Measurements from ENCODE around the gene PEX13. TPM values are rescaled to one million over a fixed set of nuclear protein-coding genes. Genes with fewer than 3 reads are reported as not detected.
"Not testable (repeated sequence)": the region's sequence is repeated elsewhere in the genome, so short reads cannot be mapped to it uniquely, and the experiment has no call there.

PEX13 gene
- polyA plus RNA-seq, 3 donors from 2014 or later = 9.1 to 16.3 (median 9.7) TPM

- DNase-seq = no peak
- Mint-ChIP-seq H3K27ac (peak overlapping the region in 5 of 6 donors; percentile 69 to 98 (median 96)), H3K4me3 (peak overlapping the region; percentile 96 to 99 (median 99)), H3K9me3 (no peaks in the 10 kb centered on the region), H3K36me3 (peaks cover 0 to 3% (median 2%) of the 10 kb centered on the region in 3 donors), H3K4me1 (peaks cover 38 to 53% of the 10 kb centered on the region in 2 donors), H3K27me3 (ENCODE audit: low read depth in 3 of 3) (peaks cover 2 to 9% (median 4%) of the 10 kb centered on the region in 3 donors)
Observed at GRCh38 chr2:61015976-61016375, 1.5 kb upstream of the PEX13 start.

GRCh38 chr2:61016392-61017002, 1.0 kb upstream of the PEX13 start:
- Mint-ChIP-seq H3K27me3 (ENCODE audit: low read depth in 3 of 3) (peaks cover 2 to 9% (median 4%) of the 10 kb centered on the region in 3 donors), H3K4me1 (peaks cover 39 to 56% of the 10 kb centered on the region in 2 donors), H3K4me3 (peak overlapping the region; percentile 96 to 99 (median 99)), H3K9me3 (no peaks in the 10 kb centered on the region), H3K27ac (peak overlapping the region; percentile 86 to 98 (median 94)), H3K36me3 (peaks cover 0 to 4% (median 3%) of the 10 kb centered on the region in 3 donors)
- no peak for DNase-seq

- peaks cover 43 to 62% of the 10 kb centered on the region in 2 donors for H3K4me1 Mint-ChIP-seq
- H3K27ac Mint-ChIP-seq = peak overlapping the region; percentile 86 to 98 (median 94)
Observed at GRCh38 chr2:61017003-61017555, 441 bp upstream of the PEX13 start.

GRCh38 chr2:61018318-61018755, 817 bp downstream of the PEX13 start:
- H3K4me1 Mint-ChIP-seq = peaks cover 45 to 71% of the 10 kb centered on the region in 2 donors
- DNase-seq = peak in 1 of 3 donors; percentile 9
- H3K27ac Mint-ChIP-seq = peak overlapping the region; percentile 86 to 98 (median 94)
- no peaks in the 10 kb centered on the region for H3K9me3 Mint-ChIP-seq
- peak overlapping the region; percentile 96 to 99 (median 99) for H3K4me3 Mint-ChIP-seq
- H3K27me3 Mint-ChIP-seq (ENCODE audit: low read depth in 3 of 3) = peaks cover 2 to 9% (median 4%) of the 10 kb centered on the region in 3 donors
- peaks cover 0 to 17% (median 12%) of the 10 kb centered on the region in 3 donors for H3K36me3 Mint-ChIP-seq

More at GRCh38 chr2:61017003-61017555, 441 bp upstream of the PEX13 start:
- H3K36me3 Mint-ChIP-seq = peaks cover 0 to 10% (median 8%) of the 10 kb centered on the region in 3 donors
- no peaks in the 10 kb centered on the region for H3K9me3 Mint-ChIP-seq
- DNase-seq = peak; percentile 66 to 70 (median 69)
- H3K4me3 Mint-ChIP-seq = peak overlapping the region; percentile 96 to 99 (median 99)
- peaks cover 2 to 9% (median 4%) of the 10 kb centered on the region in 3 donors for H3K27me3 Mint-ChIP-seq (ENCODE audit: low read depth in 3 of 3)

- DNase-seq = no peak
- peaks cover 2 to 19% (median 16%) of the 10 kb centered on the region in 3 donors for H3K36me3 Mint-ChIP-seq
- peak overlapping the region; percentile 96 to 99 (median 99) for H3K4me3 Mint-ChIP-seq
- H3K27me3 Mint-ChIP-seq (ENCODE audit: low read depth in 3 of 3) = peaks cover 2 to 9% (median 4%) of the 10 kb centered on the region in 3 donors
- peaks cover 45 to 75% of the 10 kb centered on the region in 2 donors for H3K4me1 Mint-ChIP-seq
- H3K9me3 Mint-ChIP-seq = no peaks in the 10 kb centered on the region
- H3K27ac Mint-ChIP-seq = peak overlapping the region; percentile 86 to 98 (median 94)
Observed at GRCh38 chr2:61018798-61019197, 1.3 kb downstream of the PEX13 start.

- H3K27me3 Mint-ChIP-seq (ENCODE audit: low read depth in 3 of 3) = peaks cover 2 to 9% (median 4%) of the 10 kb centered on the region in 3 donors
- peaks cover 52 to 86% of the 10 kb centered on the region in 2 donors for H3K4me1 Mint-ChIP-seq
- H3K36me3 Mint-ChIP-seq = peaks cover 6 to 24% (median 20%) of the 10 kb centered on the region in 3 donors
- H3K27ac Mint-ChIP-seq = peak overlapping the region in 1 of 6 donors; percentile 22
- H3K4me3 Mint-ChIP-seq = no peak overlapping the region
- no peaks in the 10 kb centered on the region for H3K9me3 Mint-ChIP-seq
- DNase-seq = no peak
Observed at GRCh38 chr2:61021228-61021660, 3.7 kb downstream of the PEX13 start.

GRCh38 chr2:61023670-61024069, 6.2 kb downstream of the PEX13 start:
- DNase-seq = no peak
- Mint-ChIP-seq H3K36me3 (peaks cover 11 to 29% (median 24%) of the 10 kb centered on the region in 3 donors), H3K4me3 (no peak overlapping the region), H3K27me3 (ENCODE audit: low read depth in 3 of 3) (peaks cover 0 to 1% (median 0%) of the 10 kb centered on the region in 3 donors), H3K9me3 (no peaks in the 10 kb centered on the region), H3K27ac (peak overlapping the region in 2 of 6 donors; percentile 1 to 27), H3K4me1 (peaks cover 50 to 86% of the 10 kb centered on the region in 2 donors)

- Mint-ChIP-seq H3K36me3 (peaks cover 22 to 36% (median 23%) of the 10 kb centered on the region in 3 donors), H3K9me3 (no peaks in the 10 kb centered on the region), H3K4me3 (no peak overlapping the region), H3K27ac (no peak overlapping the region), H3K4me1 (peaks cover 40 to 76% of the 10 kb centered on the region in 2 donors), H3K27me3 (ENCODE audit: low read depth in 3 of 3) (peaks cover 0 to 4% (median 0%) of the 10 kb centered on the region in 3 donors)
- DNase-seq = no peak
Observed at GRCh38 chr2:61029533-61029932, 12.0 kb downstream of the PEX13 start.

GRCh38 chr2:61034592-61034991, 17.1 kb downstream of the PEX13 start:
- H3K4me1 Mint-ChIP-seq = peaks cover 18 to 51% of the 10 kb centered on the region in 2 donors
- not testable (repeated sequence) for H3K27me3 Mint-ChIP-seq (ENCODE audit: low read depth in 3 of 3); H3K9me3 Mint-ChIP-seq; H3K27ac Mint-ChIP-seq; DNase-seq; H3K4me3 Mint-ChIP-seq
- peaks cover 21 to 50% (median 34%) of the 10 kb centered on the region in 3 donors for H3K36me3 Mint-ChIP-seq

GRCh38 chr2:61036643-61037042, 19.1 kb downstream of the PEX13 start:
- not testable (repeated sequence) for H3K9me3 Mint-ChIP-seq; H3K27me3 Mint-ChIP-seq (ENCODE audit: low read depth in 3 of 3); DNase-seq; H3K4me3 Mint-ChIP-seq
- peaks cover 9 to 44% of the 10 kb centered on the region in 2 donors for H3K4me1 Mint-ChIP-seq
- H3K36me3 Mint-ChIP-seq = peaks cover 17 to 45% (median 32%) of the 10 kb centered on the region in 3 donors
- H3K27ac Mint-ChIP-seq = peak overlapping the region in 1 of 6 donors; percentile 20

- peaks cover 28 to 60% of the 10 kb centered on the region in 2 donors for H3K4me1 Mint-ChIP-seq
- peaks cover 0 to 9% (median 8%) of the 10 kb centered on the region in 3 donors for H3K36me3 Mint-ChIP-seq
- no peaks in the 10 kb centered on the region for H3K9me3 Mint-ChIP-seq
- H3K4me3 Mint-ChIP-seq = no peak overlapping the region
- no peaks in the 10 kb centered on the region for H3K27me3 Mint-ChIP-seq (ENCODE audit: low read depth in 3 of 3)
- H3K27ac Mint-ChIP-seq = no peak overlapping the region
- no peak for DNase-seq
Observed at GRCh38 chr2:61042807-61043206, 25.3 kb downstream of the PEX13 start.

GRCh38 chr2:61044636-61045035, 27.1 kb downstream of the PEX13 start:
- Mint-ChIP-seq H3K27ac (peak overlapping the region in 5 of 6 donors; percentile 3 to 78 (median 53)), H3K9me3 (no peaks in the 10 kb centered on the region), H3K4me1 (peaks cover 28 to 50% of the 10 kb centered on the region in 2 donors), H3K4me3 (no peak overlapping the region), H3K27me3 (ENCODE audit: low read depth in 3 of 3) (no peaks in the 10 kb centered on the region), H3K36me3 (peaks cover 0 to 17% (median 14%) of the 10 kb centered on the region in 3 donors)
- DNase-seq = no peak

GRCh38 chr2:61045226-61045625, 27.7 kb downstream of the PEX13 start:
- Mint-ChIP-seq H3K4me1 (peaks cover 28 to 48% of the 10 kb centered on the region in 2 donors), H3K4me3 (no peak overlapping the region), H3K36me3 (peaks cover 0 to 17% (median 14%) of the 10 kb centered on the region in 3 donors), H3K27ac (peak overlapping the region in 1 of 6 donors; percentile 78), H3K27me3 (ENCODE audit: low read depth in 3 of 3) (no peaks in the 10 kb centered on the region), H3K9me3 (no peaks in the 10 kb centered on the region)
- DNase-seq = no peak

GRCh38 chr2:61045999-61046398, 28.5 kb downstream of the PEX13 start:
- Mint-ChIP-seq H3K36me3 (peaks cover 3 to 17% (median 14%) of the 10 kb centered on the region in 3 donors), H3K9me3 (no peaks in the 10 kb centered on the region), H3K4me1 (peaks cover 27 to 43% of the 10 kb centered on the region in 2 donors), H3K27me3 (ENCODE audit: low read depth in 3 of 3) (no peaks in the 10 kb centered on the region), H3K4me3 (no peak overlapping the region), H3K27ac (peak overlapping the region in 1 of 6 donors; percentile 66)
- no peak for DNase-seq
